Measurements from ENCODE around the gene CSNK1D. TPM values are rescaled to one million over a fixed set of nuclear protein-coding genes. Genes with fewer than 3 reads are reported as not detected.

CSNK1D gene
- total RNA-seq, 1 experiment from 2014 or later, result 111 TPM

- no peak for TF ChIP-seq ZBTB21 (CRISPR knock-in tag; IDR thresholded peaks at IDR 0.05; ENCODE audit: borderline replicate concordance)
- no peak for TF ChIP-seq NR2C2 (CRISPR knock-in tag; IDR thresholded peaks at IDR 0.05)
- no peak for TF ChIP-seq ZNF281 (CRISPR knock-in tag; IDR thresholded peaks at IDR 0.05)
- no peak for TF ChIP-seq FOXP1 (CRISPR knock-in tag; IDR thresholded peaks at IDR 0.05; ENCODE audit: borderline replicate concordance)
- no peak for TF ChIP-seq ZNF416 (CRISPR knock-in tag; IDR thresholded peaks at IDR 0.05)
- TF ChIP-seq, protein P1, sequence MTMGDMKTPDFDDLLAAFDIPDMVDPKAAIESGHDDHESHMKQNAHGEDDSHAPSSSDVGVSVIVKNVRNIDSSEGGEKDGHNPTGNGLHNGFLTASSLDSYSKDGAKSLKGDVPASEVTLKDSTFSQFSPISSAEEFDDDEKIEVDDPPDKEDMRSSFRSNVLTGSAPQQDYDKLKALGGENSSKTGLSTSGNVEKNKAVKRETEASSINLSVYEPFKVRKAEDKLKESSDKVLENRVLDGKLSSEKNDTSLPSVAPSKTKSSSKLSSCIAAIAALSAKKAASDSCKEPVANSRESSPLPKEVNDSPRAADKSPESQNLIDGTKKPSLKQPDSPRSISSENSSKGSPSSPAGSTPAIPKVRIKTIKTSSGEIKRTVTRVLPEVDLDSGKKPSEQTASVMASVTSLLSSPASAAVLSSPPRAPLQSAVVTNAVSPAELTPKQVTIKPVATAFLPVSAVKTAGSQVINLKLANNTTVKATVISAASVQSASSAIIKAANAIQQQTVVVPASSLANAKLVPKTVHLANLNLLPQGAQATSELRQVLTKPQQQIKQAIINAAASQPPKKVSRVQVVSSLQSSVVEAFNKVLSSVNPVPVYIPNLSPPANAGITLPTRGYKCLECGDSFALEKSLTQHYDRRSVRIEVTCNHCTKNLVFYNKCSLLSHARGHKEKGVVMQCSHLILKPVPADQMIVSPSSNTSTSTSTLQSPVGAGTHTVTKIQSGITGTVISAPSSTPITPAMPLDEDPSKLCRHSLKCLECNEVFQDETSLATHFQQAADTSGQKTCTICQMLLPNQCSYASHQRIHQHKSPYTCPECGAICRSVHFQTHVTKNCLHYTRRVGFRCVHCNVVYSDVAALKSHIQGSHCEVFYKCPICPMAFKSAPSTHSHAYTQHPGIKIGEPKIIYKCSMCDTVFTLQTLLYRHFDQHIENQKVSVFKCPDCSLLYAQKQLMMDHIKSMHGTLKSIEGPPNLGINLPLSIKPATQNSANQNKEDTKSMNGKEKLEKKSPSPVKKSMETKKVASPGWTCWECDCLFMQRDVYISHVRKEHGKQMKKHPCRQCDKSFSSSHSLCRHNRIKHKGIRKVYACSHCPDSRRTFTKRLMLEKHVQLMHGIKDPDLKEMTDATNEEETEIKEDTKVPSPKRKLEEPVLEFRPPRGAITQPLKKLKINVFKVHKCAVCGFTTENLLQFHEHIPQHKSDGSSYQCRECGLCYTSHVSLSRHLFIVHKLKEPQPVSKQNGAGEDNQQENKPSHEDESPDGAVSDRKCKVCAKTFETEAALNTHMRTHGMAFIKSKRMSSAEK (CRISPR knock-in tag; IDR thresholded peaks at IDR 0.05; ENCODE audit: borderline replicate concordance), result no peak
- TF ChIP-seq MYBL2 (CRISPR knock-in tag; IDR thresholded peaks at IDR 0.05), result no peak
- TF ChIP-seq, protein P2, sequence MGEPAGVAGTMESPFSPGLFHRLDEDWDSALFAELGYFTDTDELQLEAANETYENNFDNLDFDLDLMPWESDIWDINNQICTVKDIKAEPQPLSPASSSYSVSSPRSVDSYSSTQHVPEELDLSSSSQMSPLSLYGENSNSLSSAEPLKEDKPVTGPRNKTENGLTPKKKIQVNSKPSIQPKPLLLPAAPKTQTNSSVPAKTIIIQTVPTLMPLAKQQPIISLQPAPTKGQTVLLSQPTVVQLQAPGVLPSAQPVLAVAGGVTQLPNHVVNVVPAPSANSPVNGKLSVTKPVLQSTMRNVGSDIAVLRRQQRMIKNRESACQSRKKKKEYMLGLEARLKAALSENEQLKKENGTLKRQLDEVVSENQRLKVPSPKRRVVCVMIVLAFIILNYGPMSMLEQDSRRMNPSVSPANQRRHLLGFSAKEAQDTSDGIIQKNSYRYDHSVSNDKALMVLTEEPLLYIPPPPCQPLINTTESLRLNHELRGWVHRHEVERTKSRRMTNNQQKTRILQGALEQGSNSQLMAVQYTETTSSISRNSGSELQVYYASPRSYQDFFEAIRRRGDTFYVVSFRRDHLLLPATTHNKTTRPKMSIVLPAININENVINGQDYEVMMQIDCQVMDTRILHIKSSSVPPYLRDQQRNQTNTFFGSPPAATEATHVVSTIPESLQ (CRISPR knock-in tag; IDR thresholded peaks at IDR 0.05), result no peak
- TF ChIP-seq ZNF317 (CRISPR knock-in tag; IDR thresholded peaks at IDR 0.05; ENCODE audit: borderline replicate concordance, low read depth), result no peak
- TF ChIP-seq EMX1 (CRISPR knock-in tag; IDR thresholded peaks at IDR 0.05), result no peak
- no peak for TF ChIP-seq ZNF423 (CRISPR knock-in tag; IDR thresholded peaks at IDR 0.05)
- no peak for TF ChIP-seq TP53 (CRISPR knock-in tag; IDR thresholded peaks at IDR 0.05)
Measured at GRCh38 chr17:82232876-82233785, 40.4 kb downstream of the CSNK1D start (continued).

DNA sequence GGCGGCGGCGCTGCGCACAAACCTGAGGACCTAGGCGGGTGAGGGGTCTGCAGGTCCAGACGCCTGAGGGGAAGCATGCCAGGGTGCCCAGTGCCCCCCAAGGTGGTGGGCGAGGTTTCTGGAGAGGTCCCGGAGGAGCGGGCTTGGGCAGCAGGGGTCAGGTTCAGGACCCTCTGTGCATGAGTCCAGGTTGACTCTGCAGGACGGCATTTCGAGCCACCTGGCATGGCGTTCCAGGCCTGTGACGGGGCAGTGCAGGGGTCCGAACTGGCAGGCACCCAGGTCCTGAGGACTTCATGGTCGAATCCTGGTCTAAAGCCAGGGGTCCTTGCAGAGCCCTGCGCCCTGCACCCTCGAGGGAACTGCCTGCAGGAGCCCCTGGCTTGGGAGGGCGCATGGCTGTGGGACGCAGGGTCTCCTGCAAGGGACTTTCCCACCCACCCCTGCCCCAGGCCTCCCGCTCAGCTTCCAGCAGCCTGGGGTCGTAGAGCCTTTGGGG lies 41.1 kb downstream of the CSNK1D start:
- Mint-ChIP-seq H3K27me3 (ENCODE audit: low read depth) (peaks cover 24% of the 10 kb centered on the region), H3K4me3 (no peak overlapping the region), H3K9me3 (no peaks in the 10 kb centered on the region), H3K4me1 (peaks cover 6% of the 10 kb centered on the region), H3K36me3 (no peaks in the 10 kb centered on the region), H3K27ac (no peak overlapping the region)
- no peak for TF ChIP-seq ZBTB21 (CRISPR knock-in tag; IDR thresholded peaks at IDR 0.05; ENCODE audit: borderline replicate concordance)
- no peak for TF ChIP-seq ZNF121 (CRISPR knock-in tag; IDR thresholded peaks at IDR 0.05)
- no peak for TF ChIP-seq NFATC4 (CRISPR knock-in tag; IDR thresholded peaks at IDR 0.05)
- no peak; the same call in 1 of the 2 replicates for TF ChIP-seq FOXP1 (CRISPR knock-in tag; IDR thresholded peaks at IDR 0.05; ENCODE audit: borderline replicate concordance)
- TF ChIP-seq PRDM15 (CRISPR knock-in tag; IDR thresholded peaks at IDR 0.05), result no peak
- TF ChIP-seq ESRRA (CRISPR knock-in tag; IDR thresholded peaks at IDR 0.05; ENCODE audit: borderline replicate concordance), result no peak
- TF ChIP-seq RELA (CRISPR knock-in tag; IDR thresholded peaks at IDR 0.05; ENCODE audit: borderline replicate concordance), result no peak
- ChIA-PET POLR2A (no interaction called here), CTCF (interaction anchor here (0.6 to 1.5 kb wide), 3 partner anchors 202 to 219 kb away, joined by 3 to 4 read pairs (median 3); no protein-coding TSS in a partner anchor)
- DNase-seq (ENCODE audit: low spot score), result no peak
- ATAC-seq, result no peak
